GM23248 (cell line): Measurements from ENCODE around the gene USP24.

Source experiments
- EZH2 ChIP-seq: fragments of 200-600 bp; sonication (generic); IDR thresholded peaks from 2 replicates; pipeline ENCODE4 v1.6.1; 2018; ENCODE audit warnings: antibody characterized with exemption, mild to moderate bottlenecking; ENCODE audit not compliant: insufficient read depth, poor library complexity, severe bottlenecking
- EZH2phosphoT487 ChIP-seq: fragments of 200-600 bp; sonication (generic); IDR thresholded peaks from 2 replicates; pipeline ENCODE4 v1.6.1; 2018; ENCODE audit warnings: antibody characterized with exemption, moderate library complexity, mild to moderate bottlenecking, low read depth; ENCODE audit not compliant: insufficient read depth

DNA sequence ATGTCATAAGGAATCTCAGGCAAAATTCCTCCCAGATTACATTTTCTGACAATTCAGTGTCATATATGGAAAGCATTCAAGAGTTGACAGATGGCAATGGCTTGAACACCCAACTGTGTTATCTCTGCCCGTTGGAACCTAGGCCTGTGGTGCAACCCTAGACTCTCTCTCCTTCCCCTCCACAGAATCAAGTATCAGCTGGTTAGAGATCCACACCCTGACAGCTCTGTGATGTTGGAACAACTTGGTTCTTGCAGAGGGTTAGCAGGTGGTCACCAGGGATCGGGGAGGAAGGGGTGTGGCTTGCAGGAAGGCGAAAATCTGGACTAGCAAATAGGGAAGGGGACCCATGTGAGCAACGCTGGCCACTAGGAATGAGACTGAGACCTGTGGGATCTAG lies 149.5 kb downstream of the USP24 start:
- TF ChIP-seq EZH2 (no peak), EZH2phosphoT487 (no peak)
